HepG2 (cell line): ENCODE results near the gene WDR27. TPM values are rescaled to one million over a fixed set of nuclear protein-coding genes. Genes with fewer than 3 reads are reported as not detected.

Source experiments
- ATAC-seq: fragments of 200-7000 bp; cut with Tn5 transposase; 3 replicates; pipeline ENCODE4 v1.9.1; 2020; ENCODE audit warnings: mild to moderate bottlenecking, moderate library complexity
- BruUV-seq: library from RNA; stranded (reverse); fragments of 400-500 nt; replicated peaks from 2 replicates; lab custom pipeline; 2021; lab: Mats Ljungman, UMichigan
- CTCF ChIA-PET: fragments of 300-600 bp; formaldehyde crosslinking; extraction: SDS; loops from one replicate; lab custom pipeline; 2021; ENCODE audit warnings: low total read pairs, inconsistent platforms, low intra/inter-chr PET ratio; lab: Yijun Ruan, JAX
- POLR2A ChIA-PET: fragments of 350-600 bp; sonication (Branson Sonifier 250); formaldehyde crosslinking; loops from one replicate; lab custom pipeline; 2020; ENCODE audit warnings: antibody characterized with exemption, inconsistent platforms; lab: Yijun Ruan, JAX
- DNase-seq: peaks from one replicate; pipeline ENCODE4 v3.0.0-alpha.2; 2015; ENCODE audit warnings: low spot score
- FAIRE-seq: peaks from 3 replicates; lab custom pipeline; 2011; peaks lifted over from hg19 to GRCh38; lab: Jason Lieb, UNC
- H2AFZ ChIP-seq: one replicate; pipeline ENCODE4 v1.6.1; 2011; ENCODE audit warnings: low read length, inconsistent platforms
- H3K27ac ChIP-seq: fragments of 300-600 bp; 3 replicates; pipeline ENCODE4 v1.8.0; 2011; ENCODE audit warnings: mixed run types, mild to moderate bottlenecking, mixed read lengths, low read length, inconsistent platforms; ENCODE audit not compliant: insufficient read depth; ENCODE audit errors: extremely low read length
- H3K27me3 ChIP-seq, 2 experiments: fragments of 200-600 bp in 1 of 2; 2 replicates in 1 of 2; 3 replicates in 1 of 2; pipeline versions ENCODE4 v1.6.0 to v1.8.0; 2011; ENCODE audit warnings: low read length in 2 of 2, mild to moderate bottlenecking in 2 of 2, moderate library complexity in 2 of 2, inconsistent platforms in 1 of 2; ENCODE audit not compliant: insufficient read depth in 2 of 2, control insufficient read depth in 1 of 2
- H3K36me3 ChIP-seq, 2 experiments: fragments of 200-600 bp in 1 of 2; replicated peaks in 1 of 2; 2 replicates in 1 of 2; 3 replicates in 1 of 2; pipeline versions ENCODE4 v1.5.1 to v1.8.0; 2011; ENCODE audit warnings: low read length in 2 of 2, inconsistent platforms in 1 of 2; ENCODE audit not compliant: insufficient read depth in 2 of 2, control insufficient read depth in 1 of 2
- H3K4me1 ChIP-seq: 2 replicates; pipeline ENCODE4 v1.5.1; 2012; ENCODE audit warnings: low read length, inconsistent platforms; ENCODE audit not compliant: insufficient read depth
- H3K4me2 ChIP-seq: 2 replicates; pipeline ENCODE4 v1.6.0; 2011; ENCODE audit warnings: low read depth, low read length, inconsistent platforms
- H3K4me3 ChIP-seq, 3 experiments: fragments of 200-600 bp in 1 of 3; sonication (generic), shearing (Covaris generic) in 1 of 3; replicated peaks in 1 of 3; 2 replicates each; pipeline ENCODE4 v1.5.1; 2011 to 2016; ENCODE audit warnings: low read length in 3 of 3, inconsistent platforms in 2 of 3, low read depth in 2 of 3, mild to moderate bottlenecking in 2 of 3, control low read depth in 1 of 3, mixed read lengths in 1 of 3; ENCODE audit not compliant: insufficient read depth in 1 of 3
- H3K79me2 ChIP-seq: one replicate; pipeline ENCODE4 v1.6.1; 2011; ENCODE audit warnings: low read length, inconsistent platforms; ENCODE audit not compliant: insufficient read depth
- H3K9ac ChIP-seq: 2 replicates; pipeline ENCODE4 v1.6.0; 2011; ENCODE audit warnings: mild to moderate bottlenecking, low read depth, low read length, inconsistent platforms; ENCODE audit not compliant: insufficient read depth
- H3K9me3 ChIP-seq: 2 replicates; pipeline ENCODE4 v1.5.1; 2012; ENCODE audit warnings: mild to moderate bottlenecking, low read length
- H4K20me1 ChIP-seq: 2 replicates; pipeline ENCODE4 v1.6.0; 2011; ENCODE audit warnings: inconsistent platforms, mild to moderate bottlenecking, low read length, moderate library complexity; ENCODE audit not compliant: insufficient read depth
- MAFK ChIP-seq, 2 experiments: IDR thresholded peaks in 1 of 2; conservative IDR thresholded peaks in 1 of 2; 2 replicates each; pipeline ENCODE4 v1.6.1; 2011; ENCODE audit warnings: improper control_type of control experiment in 2 of 2, low read length in 2 of 2
- NFYC ChIP-seq: IDR thresholded peaks from 2 replicates; pipeline ENCODE4 v1.6.1; 2016; ENCODE audit warnings: missing genetic modification reagents, missing compliant biosample characterization
- PHF20 ChIP-seq: sonication (generic); formaldehyde crosslinking; IDR thresholded peaks from 2 replicates; pipeline ENCODE4 v1.5.0; 2020; ENCODE audit warnings: mild to moderate bottlenecking, missing genetic modification reagents
- ZNF232 ChIP-seq: sonication (generic); formaldehyde crosslinking; IDR thresholded peaks from 2 replicates; pipeline ENCODE4 v1.4.0; 2020; ENCODE audit warnings: missing genetic modification reagents, borderline replicate concordance
- ZNF512B ChIP-seq: sonication (generic); formaldehyde crosslinking; IDR thresholded peaks from 2 replicates; pipeline ENCODE4 v1.5.1; 2020; ENCODE audit warnings: missing genetic modification reagents, mild to moderate bottlenecking, borderline replicate concordance
- ZNF549 ChIP-seq: sonication (generic); formaldehyde crosslinking; IDR thresholded peaks from 2 replicates; pipeline ENCODE4 v1.5.0; 2020; ENCODE audit warnings: missing genetic modification reagents
- ZNF567 ChIP-seq: sonication (generic); formaldehyde crosslinking; IDR thresholded peaks from 2 replicates; pipeline ENCODE4 v1.8.1; 2023; ENCODE audit warnings: mild to moderate bottlenecking, missing genetic modification reagents, borderline replicate concordance
- ZSCAN12 ChIP-seq: sonication (generic); formaldehyde crosslinking; IDR thresholded peaks from 2 replicates; pipeline ENCODE4 v1.9.0; 2021; ENCODE audit warnings: mild to moderate bottlenecking, missing genetic modification reagents
- WGBS: methylation state at CpG from one replicate; pipeline ENCODE4 v1.1.6; 2017; ENCODE audit warnings: low lambda C conversion rate; 5-methylcytosine and 5-hydroxymethylcytosine counted together
- in situ Hi-C: cut with HindIII; loops from 2 replicates; pipeline ENCODE4 v1.10.0; 2017; ENCODE audit warnings: low pct_unique_long_range_greater_than_20kb; ENCODE audit not compliant: extremely low pct_ligation_motif_present
- intact Hi-C: fragments of 100-400 bp; cut with micrococcal nuclease; formaldehyde crosslinking; loops from one replicate; pipeline ENCODE4 v1.10.0; 2022; ENCODE audit not compliant: unreplicated experiment
- polyA plus RNA-seq, 8 experiments: library from polyadenylated mRNA; depleted of rRNA in 3 of 8; stranded (reverse) in 7 of 8; unstranded in 1 of 8; fragments of >200 nt; fragmentation: Illumina TruSeq in 4 of 8; extraction: Trizol in 4 of 8; gene quantifications; 2 replicates each; pipeline versions ENCODE4 v1.2.1 to v1.2.3, GENCODE V29; 2011 to 2016; ENCODE audit warnings: low read depth in 4 of 8, missing spikeins in 1 of 8, mixed read lengths in 1 of 8; ENCODE audit not compliant: insufficient read depth in 1 of 8
- total RNA-seq, 5 experiments: library from RNA; depleted of rRNA; stranded (reverse); fragments of >200 nt; fragmentation: Illumina TruSeq; extraction: Trizol; gene quantifications; 2 replicates each; pipeline ENCODE4 v1.2.3, GENCODE V29; 2016; ENCODE audit warnings: low read depth in 1 of 5
- TF ChIP-seq, protein P1 (sequence below): sonication (generic); IDR thresholded peaks from 2 replicates; pipeline ENCODE4 v1.6.1; 2016; ENCODE audit warnings: low read depth, borderline replicate concordance

Gene WDR27
- total and polyA plus RNA-seq, 2 of the 13 experiments (the other 11 are each of a cell fraction or from before 2014, with no cell fraction given): 34.1 to 80.3 TPM

DNA sequence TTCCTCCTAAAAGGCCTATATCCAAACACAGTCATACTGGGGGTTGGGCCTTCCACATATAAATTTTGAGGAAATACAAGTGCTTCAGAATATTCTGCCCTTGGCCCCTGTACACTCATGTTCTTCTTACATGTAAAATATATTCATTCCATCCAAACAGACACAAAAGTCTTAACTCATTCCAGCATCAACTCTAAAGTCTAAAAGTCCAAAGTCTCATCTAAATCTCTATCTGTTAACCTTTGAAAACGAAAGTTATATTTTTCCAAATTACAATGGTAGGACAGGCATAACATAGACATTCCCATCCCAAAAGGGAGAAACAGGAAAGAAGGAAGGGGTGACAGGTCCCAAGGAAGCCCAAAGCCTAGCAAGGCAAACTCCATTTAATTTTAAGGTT lies 232.8 kb downstream of the WDR27 start:
- Histone ChIP-seq H3K9ac (no peak overlapping the region), H3K27me3 (no peaks in the 10 kb centered on the region), H3K4me3 (no peak overlapping the region), H3K79me2 (no peaks in the 10 kb centered on the region), H3K4me1 (0 out of 2 replicates have a peak, but pooled peaks cover 5% of the 10 kb centered on the region), H3K9me3 (peaks cover 36% of the 10 kb centered on the region), H3K27ac (no peak overlapping the region), H2AFZ (no peak overlapping the region), H3K4me2 (no peak overlapping the region), H3K36me3 (no peaks in the 10 kb centered on the region), H4K20me1 (no peaks in the 10 kb centered on the region)
- no peak for DNase-seq
- FAIRE-seq: no peak
- intact Hi-C loops: no loop called here
- in situ Hi-C loops: no loop called here
- CTCF ChIA-PET: no interaction called here
- POLR2A ChIA-PET: no interaction called here
- TF ChIP-seq, protein P1, sequence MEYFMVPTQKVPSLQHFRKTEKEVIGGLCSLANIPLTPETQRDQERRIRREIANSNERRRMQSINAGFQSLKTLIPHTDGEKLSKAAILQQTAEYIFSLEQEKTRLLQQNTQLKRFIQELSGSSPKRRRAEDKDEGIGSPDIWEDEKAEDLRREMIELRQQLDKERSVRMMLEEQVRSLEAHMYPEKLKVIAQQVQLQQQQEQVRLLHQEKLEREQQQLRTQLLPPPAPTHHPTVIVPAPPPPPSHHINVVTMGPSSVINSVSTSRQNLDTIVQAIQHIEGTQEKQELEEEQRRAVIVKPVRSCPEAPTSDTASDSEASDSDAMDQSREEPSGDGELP: no peak
- TF ChIP-seq ZNF232 (no peak), ZNF512B (CRISPR knock-in tag) (no peak), MAFK (conservative IDR thresholded peaks at IDR 0.05 in 1 of 2, IDR thresholded peaks at IDR 0.05 in 1 of 2; ENCODE audit: low read length in 2 of 2) (no peak), NFYC (no peak), ZNF549 (CRISPR knock-in tag) (no peak), ZSCAN12 (CRISPR knock-in tag) (no peak), ZNF567 (CRISPR knock-in tag) (no peak), PHF20 (CRISPR knock-in tag) (no peak)
- no TSS peak for BruUV-seq
- ATAC-seq: no peak
- 2% methylated on average over 1 of the region's 1 CpG for WGBS
